ENCODE measurements around the gene OVOL3.

OVOL3 gene

DNA sequence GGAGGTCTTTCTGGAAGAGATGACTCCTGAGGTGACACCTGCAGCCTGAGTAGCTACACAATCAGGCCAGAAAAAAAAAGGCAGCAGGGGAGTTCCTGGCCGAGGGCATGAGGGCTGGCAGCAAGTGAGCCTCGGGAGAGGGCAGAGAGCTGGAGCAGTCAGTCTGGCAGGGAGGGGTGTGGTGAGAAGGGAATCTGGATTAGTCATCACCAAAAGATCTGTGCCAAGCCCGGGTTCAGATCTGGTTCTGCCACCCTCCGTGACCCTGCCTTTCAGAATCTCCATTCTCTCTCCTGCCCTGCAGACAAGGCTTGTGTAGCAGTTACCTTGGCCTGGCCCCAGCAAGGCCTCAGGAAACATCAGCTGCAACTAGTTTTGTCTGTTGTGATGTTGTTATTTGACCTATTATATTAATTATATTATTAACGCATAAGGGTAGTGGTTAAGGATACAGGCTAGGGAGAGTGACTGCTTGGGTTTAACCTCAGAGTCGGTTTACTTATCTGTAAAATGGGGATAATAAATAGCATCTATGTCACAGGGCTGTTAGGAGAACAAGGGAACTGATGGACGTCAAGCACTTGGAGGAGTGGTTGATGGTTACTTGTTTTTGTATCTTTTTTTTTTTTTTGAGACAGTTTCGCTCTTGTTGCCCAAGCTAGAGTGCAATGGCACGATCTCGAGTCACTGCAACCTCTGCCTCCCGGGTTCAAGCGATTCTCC, 26.2 kb downstream of the OVOL3 start:
- DNase-seq, result peak in 1 of 2 experiments; percentile 35

GRCh38 chr19:36139120-36139472, 28.2 kb downstream of the OVOL3 start:
- DNase-seq, result no peak

- DNase-seq, result peak; percentile 90 to 96
Observed at GRCh38 chr19:36139473-36140303, 28.7 kb downstream of the OVOL3 start, which contains the start of gene CAPNS1. Gene CAPNS1 (plus strand): TSS chr19:36140066. CDS start chr19:36141012, 946 bp downstream.

GRCh38 chr19:36140304-36141038, 29.5 kb downstream of the OVOL3 start:
- DNase-seq, result peak; percentile 67 to 80

DNA sequence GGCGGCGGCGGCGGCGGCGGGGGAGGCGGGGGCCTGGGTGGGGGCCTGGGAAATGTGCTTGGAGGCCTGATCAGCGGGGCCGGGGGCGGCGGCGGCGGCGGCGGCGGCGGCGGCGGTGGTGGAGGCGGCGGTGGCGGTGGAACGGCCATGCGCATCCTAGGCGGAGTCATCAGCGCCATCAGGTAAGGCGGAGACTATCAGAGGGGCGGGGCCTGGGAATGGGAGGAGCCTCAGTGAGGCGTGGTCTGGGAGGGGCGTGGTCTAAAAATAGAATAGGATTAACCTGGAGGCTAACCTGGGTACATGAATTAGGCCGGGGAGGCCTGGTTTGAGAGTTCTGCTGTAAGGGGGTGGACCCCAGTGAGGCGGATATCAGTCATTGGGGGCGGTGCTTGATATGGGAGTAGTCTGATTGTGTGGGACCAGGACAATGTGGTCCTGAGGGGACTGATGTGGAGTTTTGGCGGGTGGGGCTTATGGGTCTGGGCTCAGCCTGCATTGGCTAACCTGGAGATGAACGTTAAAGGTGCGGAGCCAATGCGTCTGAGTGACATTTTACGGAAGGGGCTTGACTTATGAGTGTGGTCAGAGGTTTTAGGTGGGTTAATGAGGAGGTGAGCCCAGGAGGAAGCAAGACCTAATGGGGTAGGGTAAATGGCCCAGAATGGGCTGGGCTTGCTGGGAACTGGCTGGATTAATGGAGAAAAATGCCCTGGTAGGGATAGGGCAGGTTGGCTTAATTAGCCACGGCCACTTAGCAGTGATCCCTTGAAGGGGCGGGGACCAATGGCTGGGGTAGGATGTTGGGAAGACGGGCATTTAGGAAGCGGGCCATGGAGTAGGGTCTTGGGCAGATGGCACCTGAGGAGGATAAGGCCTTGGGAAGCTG, 30.3 kb downstream of the OVOL3 start:
- DNase-seq, result peak; percentile 35 to 77

DNA sequence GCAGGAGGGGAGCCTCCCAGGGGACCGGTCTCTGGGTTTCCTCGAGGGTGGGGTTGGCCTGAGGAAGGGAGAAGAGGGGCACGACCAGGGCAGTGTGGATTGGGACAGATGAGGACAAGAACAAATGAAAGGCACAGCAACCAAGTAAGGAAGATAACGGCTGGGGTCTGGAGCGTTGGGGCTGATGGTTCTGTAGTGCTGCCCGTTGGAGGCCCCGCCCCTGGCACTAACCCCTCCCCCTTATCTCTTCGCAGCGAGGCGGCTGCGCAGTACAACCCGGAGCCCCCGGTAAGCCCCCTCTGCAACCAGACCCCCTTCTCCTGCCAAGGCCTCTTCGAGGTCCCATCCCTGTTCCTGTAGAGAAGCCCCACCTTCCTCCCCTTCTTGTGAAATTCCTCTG, 31.1 kb downstream of the OVOL3 start:
- DNase-seq, result no peak

DNA sequence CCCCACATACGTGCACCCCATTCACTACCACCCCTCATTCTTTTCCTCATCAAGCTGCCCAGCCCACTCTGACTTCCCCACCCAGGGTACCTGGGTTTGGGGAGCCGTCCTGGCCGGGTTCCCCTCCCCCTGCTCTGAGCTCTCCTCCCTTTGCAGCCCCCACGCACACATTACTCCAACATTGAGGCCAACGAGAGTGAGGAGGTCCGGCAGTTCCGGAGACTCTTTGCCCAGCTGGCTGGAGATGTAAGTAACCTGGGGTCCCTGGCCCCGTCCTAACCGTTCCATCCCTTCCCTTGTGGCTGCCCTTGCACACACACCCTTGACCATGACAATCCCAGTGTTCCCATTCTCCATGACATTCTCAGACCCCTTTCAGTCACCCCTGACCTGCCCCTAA, 31.6 kb downstream of the OVOL3 start:
- DNase-seq, result no peak

DNA sequence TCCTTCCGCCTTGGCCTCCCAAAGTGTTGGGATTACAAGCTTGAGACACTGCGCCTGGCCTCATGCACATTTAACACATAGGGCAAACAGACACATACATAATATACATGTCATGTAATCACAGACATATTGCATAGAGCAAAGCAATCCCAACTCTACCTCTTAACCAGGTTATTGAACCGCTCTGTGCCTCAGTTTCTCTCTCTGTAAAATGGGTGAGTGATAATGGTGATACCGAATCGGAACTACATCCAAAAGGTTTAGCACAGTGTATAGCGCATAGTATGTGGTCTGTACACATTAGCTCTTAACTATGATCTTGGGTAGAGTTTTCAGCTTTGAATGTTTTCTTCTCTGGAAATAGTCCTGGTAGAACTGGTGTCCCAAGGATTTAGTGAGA, 33.7 kb downstream of the OVOL3 start:
- DNase-seq, result no peak

DNA sequence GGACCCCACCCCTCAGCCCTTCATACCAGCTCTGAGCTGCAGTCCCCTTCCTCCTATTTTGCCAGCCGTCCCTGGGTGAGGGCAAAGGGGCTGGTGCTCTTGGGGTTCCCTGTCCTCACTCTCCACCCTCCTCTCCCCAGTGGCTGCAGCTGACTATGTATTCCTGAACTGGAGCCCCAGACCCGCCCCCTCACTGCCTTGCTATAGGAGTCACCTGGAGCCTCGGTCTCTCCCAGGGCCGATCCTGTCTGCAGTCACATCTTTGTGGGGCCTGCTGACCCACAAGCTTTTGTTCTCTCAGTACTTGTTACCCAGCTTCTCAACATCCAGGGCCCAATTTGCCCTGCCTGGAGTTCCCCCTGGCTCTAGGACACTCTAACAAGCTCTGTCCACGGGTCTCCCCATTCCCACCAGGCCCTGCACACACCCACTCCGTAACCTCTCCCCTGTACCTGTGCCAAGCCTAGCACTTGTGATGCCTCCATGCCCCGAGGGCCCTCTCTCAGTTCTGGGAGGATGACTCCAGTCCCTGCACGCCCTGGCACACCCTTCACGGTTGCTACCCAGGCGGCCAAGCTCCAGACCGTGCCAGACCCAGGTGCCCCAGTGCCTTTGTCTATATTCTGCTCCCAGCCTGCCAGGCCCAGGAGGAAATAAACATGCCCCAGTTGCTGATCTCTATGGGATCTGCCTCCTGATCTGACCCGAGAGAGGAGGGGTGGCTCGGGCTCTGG, 38.9 kb downstream of the OVOL3 start:
- DNase-seq, result no peak

GRCh38 chr19:36150586-36150985, 39.6 kb downstream of the OVOL3 start:
- no peak for DNase-seq

DNA sequence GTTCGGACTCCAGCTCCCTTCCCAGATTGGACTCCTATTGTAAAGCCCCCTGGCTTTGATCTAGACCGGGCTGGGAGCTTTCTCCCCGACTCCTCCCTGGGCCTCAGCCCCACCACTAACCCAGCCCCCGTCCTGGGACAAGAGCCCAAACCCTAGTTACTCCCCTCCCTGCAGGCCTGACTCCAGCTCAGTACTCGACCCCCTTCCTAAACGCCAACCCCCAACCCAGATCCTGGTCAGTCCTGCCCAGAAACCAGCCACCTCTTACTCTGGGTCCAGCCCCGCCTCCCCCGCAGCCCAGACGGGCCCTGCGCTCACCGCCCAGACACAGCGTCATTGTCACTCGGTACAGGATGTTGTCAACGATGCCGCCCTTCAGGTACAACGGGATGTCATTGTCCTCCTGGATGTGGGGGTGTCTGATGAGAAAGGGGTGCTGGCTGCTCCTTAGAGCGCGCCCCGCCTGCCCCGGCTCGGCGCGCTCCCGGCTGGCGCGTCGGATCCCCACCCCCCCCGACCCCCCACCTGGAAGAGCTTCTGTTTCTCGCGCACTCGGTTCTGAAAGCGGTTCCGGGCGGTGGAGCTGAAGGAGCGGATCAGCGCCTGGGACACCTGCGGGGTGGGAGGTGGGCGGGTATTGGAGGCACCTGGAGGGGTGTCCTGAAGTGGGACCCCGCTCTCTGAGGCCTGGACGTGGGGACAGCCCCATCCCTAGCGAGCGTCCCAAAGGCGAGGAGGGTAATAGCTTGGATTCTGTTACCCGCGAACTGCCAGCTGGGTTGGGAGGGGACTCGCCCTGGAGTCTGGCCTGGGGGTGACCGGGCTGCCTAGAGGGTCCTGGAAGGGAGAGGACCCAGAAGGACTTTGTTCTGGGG, 40.4 kb downstream of the OVOL3 start:
- DNase-seq, result no peak

GRCh38 chr19:36152019-36152351, 41.0 kb downstream of the OVOL3 start:
- DNase-seq, result no peak

GRCh38 chr19:36152352-36153091, 41.6 kb downstream of the OVOL3 start, which contains the start of gene COX7A1:
Gene COX7A1 (minus strand): TSS chr19:36152447. CDS start chr19:36152407, 40 bp downstream.
- DNase-seq, result no peak

GRCh38 chr19:36153126-36153525, 42.2 kb downstream of the OVOL3 start:
- DNase-seq, result no peak

- no peak for DNase-seq
Observed at GRCh38 chr19:36160821-36161596, 50.1 kb downstream of the OVOL3 start.

All from SHP77 (cell line).